Measurements from ENCODE around the gene FGFR2. TPM values are rescaled to one million over a fixed set of nuclear protein-coding genes. Genes with fewer than 3 reads are reported as not detected.

Gene FGFR2
- total and polyA plus RNA-seq, 2 of the 4 experiments (the other 2 are of a cell fraction) = not detected

- no peaks in the 10 kb centered on the region for H3K27me3 ChIP-seq (ENCODE audit: control insufficient read depth, insufficient read depth, low read length)
- H3K9me3 ChIP-seq (ENCODE audit: control insufficient read depth, insufficient read depth, low read length) = peaks cover 30% of the 10 kb centered on the region
- no peaks in the 10 kb centered on the region for H3K4me1 ChIP-seq (ENCODE audit: control insufficient read depth, insufficient read depth, low read length)
- no peaks in the 10 kb centered on the region for H4K20me1 ChIP-seq (ENCODE audit: insufficient read depth, low read length)
- H3K4me2 ChIP-seq (ENCODE audit: low read depth, low read length) = no peak overlapping the region
- H3K56ac ChIP-seq (ENCODE audit: extremely low read depth, insufficient read depth, low read length) = no peak overlapping the region
- no peak for TF ChIP-seq USF2 (IDR thresholded peaks at IDR 0.05; ENCODE audit: low read depth, low read length)
- TF ChIP-seq NFE2L2 (IDR thresholded peaks at IDR 0.05; ENCODE audit: low read depth, low read length) = no peak
- TF ChIP-seq POLR2A (IDR thresholded peaks at IDR 0.05; ENCODE audit: low read depth, low read length) = no peak
- no peak for TF ChIP-seq RFX5 (IDR thresholded peaks at IDR 0.05; ENCODE audit: low read depth, low read length)
- TF ChIP-seq RAD21 (IDR thresholded peaks at IDR 0.05; ENCODE audit: low read length) = no peak
- TF ChIP-seq MAZ (IDR thresholded peaks at IDR 0.05; ENCODE audit: borderline replicate concordance, low read depth, low read length) = no peak
- no peak for TF ChIP-seq RCOR1 (IDR thresholded peaks at IDR 0.05; ENCODE audit: insufficient replicate concordance, low read length)
- TF ChIP-seq CHD1 (IDR thresholded peaks at IDR 0.05; ENCODE audit: low read depth, low read length) = no peak
- no peak for TF ChIP-seq BHLHE40 (IDR thresholded peaks at IDR 0.05; ENCODE audit: low read depth, low read length)
- TF ChIP-seq FOS (IDR thresholded peaks at IDR 0.05; ENCODE audit: low read depth, low read length) = no peak
- no peak for TF ChIP-seq ELK1 (IDR thresholded peaks at IDR 0.05; ENCODE audit: borderline replicate concordance, low read depth, low read length)
- no peak for TF ChIP-seq SMC3 (IDR thresholded peaks at IDR 0.05; ENCODE audit: low read depth, low read length)
- no TSS peak for BruUV-seq (replicated peaks)
- H3K36me3 ChIP-seq (ENCODE audit: control insufficient read depth, insufficient read depth, low read length) = no peaks in the 10 kb centered on the region
- no peak overlapping the region for H2AK9ac ChIP-seq (replicated peaks; ENCODE audit: low read depth, low read length, poor library complexity)
- H4K8ac ChIP-seq (ENCODE audit: low read depth in 2 of 2, low read length in 2 of 2) = no peak overlapping the region
- POLR2A ChIA-PET (ENCODE audit: unreplicated experiment) = no interaction called here
- H3K9ac ChIP-seq (ENCODE audit: low read depth, low read length) = no peak overlapping the region
- H3K4me3 ChIP-seq (ENCODE audit: insufficient read depth, low read depth, low read length) = no peak overlapping the region
- CTCF ChIA-PET = no interaction called here
- no peak overlapping the region for H3K18ac ChIP-seq (ENCODE audit: low read depth, low read length)
- H2BK15ac ChIP-seq (ENCODE audit: low read depth, low read length) = no peak overlapping the region
- no peak overlapping the region for H3K23ac ChIP-seq (ENCODE audit: low read depth, low read length)
- H3K79me1 ChIP-seq (ENCODE audit: low read depth in 1 of 2, low read length in 2 of 2) = no peaks in the 10 kb centered on the region
- no peaks in the 10 kb centered on the region for H3K9me1 ChIP-seq (ENCODE audit: insufficient read depth, low read length)
- no peak overlapping the region for H3K27ac ChIP-seq (ENCODE audit: insufficient read depth, low read length)
- no peak overlapping the region for H3K4ac ChIP-seq (ENCODE audit: low read depth, low read length)
- H2BK5ac ChIP-seq (ENCODE audit: low read depth, low read length, poor library complexity, severe bottlenecking) = no peak overlapping the region
- 100% methylated on average over 2 of the region's 9 CpGs; no CpG with 5 or more reads in 1 of the 2 experiments for WGBS, 2 experiments (ENCODE audit: extremely low coverage in 2 of 2, insufficient read length in 1 of 2)
- no peak overlapping the region for H4K5ac ChIP-seq (ENCODE audit: low read depth, low read length)
- DNase-seq (no peak), ATAC-seq (ENCODE audit: low read depth) (no peak)
- no peak overlapping the region for H2BK20ac ChIP-seq (ENCODE audit: low read depth, low read length)
- no peak overlapping the region for H4K91ac ChIP-seq (ENCODE audit: insufficient read depth, low read depth, low read length)
- no peak overlapping the region for H3K14ac ChIP-seq (replicated peaks; ENCODE audit: low read depth, low read length)
- in situ Hi-C loops (cut with MboI; ENCODE audit: low sequenced_read_pairs) (no loop called here), dilution Hi-C loops (cut with HindIII; ENCODE audit: low sequenced_read_pairs, unreplicated experiment) (no loop called here), intact Hi-C loops (cut with micrococcal nuclease) (no loop called here)
- no peak overlapping the region for H2BK120ac ChIP-seq (ENCODE audit: low read depth, low read length)
- H2AK5ac ChIP-seq (ENCODE audit: low read depth, low read length) = no peak overlapping the region
- H2AFZ ChIP-seq (replicated peaks; ENCODE audit: low read length, poor library complexity) = no peak overlapping the region
Observed at GRCh38 chr10:121578298-121578697, 19.9 kb downstream of the FGFR2 start.

Measured in IMR-90 (cell line).